ENCODE results near the gene NDFIP2. TPM values are rescaled to one million over a fixed set of nuclear protein-coding genes. Genes with fewer than 3 reads are reported as not detected.
A peak's percentile ranks its signal among the peaks of the same experiment; 100 is the strongest.

Gene NDFIP2
- total RNA-seq, 1 donor from 2014 or later: 34.1 TPM

DNA sequence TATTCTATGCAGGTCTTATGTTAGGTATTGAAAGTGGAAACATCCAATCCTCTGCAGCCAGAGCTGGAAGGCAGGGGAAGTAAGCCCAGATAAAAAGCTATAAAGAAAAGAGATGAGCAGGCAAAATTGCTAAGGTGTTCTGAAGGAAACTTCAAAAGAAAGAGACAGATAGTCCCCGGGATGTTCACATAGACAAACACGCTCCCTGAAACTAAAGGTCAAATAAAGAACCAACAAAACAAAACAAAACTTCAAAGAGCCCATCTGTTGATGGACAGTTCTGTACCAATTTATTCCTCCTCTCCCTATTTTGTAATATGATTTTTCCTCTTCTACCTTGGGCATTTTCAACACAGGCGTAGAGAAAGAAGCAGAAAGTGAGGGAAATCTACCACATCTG is 11.3 kb upstream of the NDFIP2 start:
- H3K36me3 ChIP-seq: no peaks in the 10 kb centered on the region

DNA sequence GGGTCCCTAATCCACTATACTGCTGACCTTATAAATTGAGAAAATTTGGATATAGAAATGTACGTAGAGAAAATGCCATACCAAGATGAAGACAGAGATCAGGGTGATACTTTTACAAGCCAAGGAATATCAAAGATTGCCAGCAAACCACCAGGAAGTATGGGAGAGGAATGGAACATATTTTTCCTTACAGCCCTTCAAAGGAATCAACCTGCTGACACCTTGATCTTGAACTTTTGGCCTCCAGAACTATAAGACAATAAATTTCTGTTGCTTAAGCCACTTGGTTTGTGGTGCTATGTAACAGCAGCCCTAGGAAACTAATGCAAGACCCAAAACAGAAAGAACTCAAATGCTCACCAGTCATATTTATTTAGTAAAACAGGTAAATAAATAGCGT is 10.3 kb upstream of the NDFIP2 start:
- Histone ChIP-seq H3K4me1 (no peaks in the 10 kb centered on the region), H3K27ac (no peak overlapping the region), H3K9me3 (no peaks in the 10 kb centered on the region), H3K36me3 (no peaks in the 10 kb centered on the region), H3K27me3 (no peaks in the 10 kb centered on the region), H3K4me3 (no peak overlapping the region)
- no peak for ATAC-seq
- DNase-seq: no peak
- TF ChIP-seq CTCF (IDR thresholded peaks at IDR 0.05): no peak
- intact Hi-C loops (cut with DNase I): no loop called here

More for the DNA sequence above, 11.3 kb upstream of the NDFIP2 start:
- no peak for DNase-seq
- TF ChIP-seq CTCF (IDR thresholded peaks at IDR 0.05): no peak
- intact Hi-C loops (cut with DNase I): no loop called here
- Histone ChIP-seq H3K27me3 (no peaks in the 10 kb centered on the region), H3K4me1 (no peaks in the 10 kb centered on the region), H3K4me3 (no peak overlapping the region), H3K27ac (no peak overlapping the region), H3K9me3 (no peaks in the 10 kb centered on the region)
- ATAC-seq: no peak

GRCh38 chr13:79475569-79475968 is 5.4 kb upstream of the NDFIP2 start:
- no peak for TF ChIP-seq CTCF (IDR thresholded peaks at IDR 0.05)
- Histone ChIP-seq H3K9me3 (no peaks in the 10 kb centered on the region), H3K4me3 (no peak overlapping the region), H3K36me3 (no peaks in the 10 kb centered on the region), H3K27me3 (no peaks in the 10 kb centered on the region), H3K4me1 (no peaks in the 10 kb centered on the region), H3K27ac (no peak overlapping the region)
- ATAC-seq (no peak), DNase-seq (no peak)
- intact Hi-C loops (cut with DNase I): no loop called here

- H3K27me3 ChIP-seq: no peaks in the 10 kb centered on the region
- H3K4me3 ChIP-seq: no peak overlapping the region
- DNase-seq (no peak), ATAC-seq (no peak)
- intact Hi-C loops (cut with DNase I): no loop called here
- H3K27ac ChIP-seq: no peak overlapping the region
- no peak for TF ChIP-seq CTCF (IDR thresholded peaks at IDR 0.05)
- H3K36me3 ChIP-seq: no peaks in the 10 kb centered on the region
- H3K4me1 ChIP-seq: no peaks in the 10 kb centered on the region
- H3K9me3 ChIP-seq: no peaks in the 10 kb centered on the region
Observed at GRCh38 chr13:79477968-79478367, 3.0 kb upstream of the NDFIP2 start.

DNA sequence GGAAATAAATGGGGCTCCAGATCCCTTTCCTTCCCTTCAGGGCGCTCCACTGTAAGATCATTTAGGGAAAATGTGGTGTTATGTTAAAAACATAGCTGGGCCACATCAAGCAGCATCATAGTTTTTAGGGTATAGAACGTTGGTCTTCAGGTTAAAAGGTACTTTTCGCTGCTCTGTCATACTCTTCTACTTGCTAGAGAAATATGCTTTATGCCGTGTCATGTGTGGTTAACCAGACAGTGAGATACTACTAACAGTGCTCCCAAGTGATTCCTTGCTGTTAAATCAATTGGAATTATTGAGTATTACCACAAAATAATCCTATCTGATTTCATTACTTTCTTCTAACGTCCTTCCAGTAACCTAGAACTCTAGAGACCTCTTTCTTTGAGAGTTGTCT is 1.1 kb upstream of the NDFIP2 start:
- TF ChIP-seq CTCF (IDR thresholded peaks at IDR 0.05): no peak
- DNase-seq (no peak), ATAC-seq (no peak)
- Histone ChIP-seq H3K9me3 (no peaks in the 10 kb centered on the region), H3K27me3 (no peaks in the 10 kb centered on the region), H3K4me3 (no peak overlapping the region), H3K27ac (no peak overlapping the region), H3K4me1 (no peaks in the 10 kb centered on the region), H3K36me3 (no peaks in the 10 kb centered on the region)
- intact Hi-C loops (cut with DNase I): no loop called here

GRCh38 chr13:79481685-79482052 is 714 bp downstream of the NDFIP2 start:
- ATAC-seq: peak; percentile 32
- no peaks in the 10 kb centered on the region for H3K4me1 ChIP-seq
- H3K9me3 ChIP-seq: no peaks in the 10 kb centered on the region
- intact Hi-C loops (cut with DNase I): no loop called here
- peak overlapping the region; percentile 74 for H3K4me3 ChIP-seq
- H3K27me3 ChIP-seq: no peaks in the 10 kb centered on the region
- DNase-seq: no peak
- H3K36me3 ChIP-seq: no peaks in the 10 kb centered on the region
- H3K27ac ChIP-seq: peak overlapping the region; percentile 86
- no peak for TF ChIP-seq CTCF (IDR thresholded peaks at IDR 0.05)

Data from upper lobe of right lung (tissue), 1 donor.